HG02981 (cell line): ENCODE data around the gene DHX38.

ENCODE experiments used
- ATAC-seq: cut with Tn5 transposase; IDR thresholded peaks from one replicate; pipeline ENCODE4 v1.9.1; 2021; ENCODE audit warnings: mild to moderate bottlenecking, moderate library complexity; ENCODE audit not compliant: unreplicated experiment

DHX38 gene

GRCh38 chr16:72162105-72162692 is 68.6 kb downstream of the DHX38 start:
- ATAC-seq: no peak
